GM12864 (cell line): ENCODE measurements around the gene RALGPS1.

Experiments used
- DNase-seq: peaks from one replicate; pipeline ENCODE4 v3.0.0-alpha.2; 2011; ENCODE audit warnings: low read depth
- H3K4me3 ChIP-seq: 2 replicates; pipeline ENCODE4 v1.5.1; 2011; ENCODE audit warnings: mild to moderate bottlenecking, low read depth, low read length, control low read depth
- TF ChIP-seq, protein P1 (sequence below): IDR thresholded peaks from 2 replicates; pipeline ENCODE4 v1.5.1; 2011; ENCODE audit warnings: low read depth, mild to moderate bottlenecking, moderate library complexity, low read length, control low read depth, inconsistent platforms; ENCODE audit errors: missing control alignments

The RALGPS1 gene

DNA sequence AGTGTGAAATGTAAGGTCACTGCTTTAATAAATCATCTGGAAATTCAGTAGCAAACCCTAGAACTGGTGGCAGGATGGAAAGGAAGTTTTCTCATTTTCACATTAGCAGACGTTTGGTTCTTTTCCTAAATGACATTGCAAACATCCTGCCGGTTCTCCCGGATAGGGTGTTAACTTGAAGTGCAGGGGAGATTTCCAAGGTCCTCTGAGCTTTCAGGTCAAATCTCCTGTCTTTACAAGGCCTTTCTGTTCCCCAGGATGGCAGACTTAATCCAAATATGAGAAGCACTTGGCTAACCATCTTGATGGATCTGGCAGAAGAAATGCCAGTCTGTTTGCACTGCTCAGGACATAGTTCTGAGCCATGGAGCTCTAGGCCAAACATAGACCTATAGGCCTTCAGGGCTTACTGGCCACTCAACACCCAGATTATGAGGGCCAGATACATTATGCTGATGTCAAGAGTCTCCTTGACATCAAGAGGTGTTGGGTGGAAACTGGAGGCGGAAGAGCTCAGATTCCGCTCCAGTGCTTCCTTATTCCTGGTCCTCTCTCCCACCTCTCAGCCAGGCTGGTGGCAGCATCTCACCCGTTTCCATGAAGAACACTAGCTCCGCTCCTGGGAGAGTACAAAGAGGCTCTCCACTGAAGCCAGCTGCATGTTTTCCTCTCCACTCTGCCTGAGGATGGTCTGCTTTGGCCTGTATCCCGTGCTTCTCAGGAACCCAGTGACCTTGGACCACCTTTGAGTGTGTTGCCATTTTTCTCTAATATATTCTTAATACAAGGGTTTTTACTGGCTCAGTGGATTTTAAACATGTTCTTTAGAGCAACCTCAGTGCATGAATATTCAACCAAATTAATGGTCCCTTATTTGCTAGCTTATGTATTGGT, 61.0 kb downstream of the RALGPS1 start:
- DNase-seq, result no peak
- H3K4me3 ChIP-seq, result no peak overlapping the region
- TF ChIP-seq, protein P1, sequence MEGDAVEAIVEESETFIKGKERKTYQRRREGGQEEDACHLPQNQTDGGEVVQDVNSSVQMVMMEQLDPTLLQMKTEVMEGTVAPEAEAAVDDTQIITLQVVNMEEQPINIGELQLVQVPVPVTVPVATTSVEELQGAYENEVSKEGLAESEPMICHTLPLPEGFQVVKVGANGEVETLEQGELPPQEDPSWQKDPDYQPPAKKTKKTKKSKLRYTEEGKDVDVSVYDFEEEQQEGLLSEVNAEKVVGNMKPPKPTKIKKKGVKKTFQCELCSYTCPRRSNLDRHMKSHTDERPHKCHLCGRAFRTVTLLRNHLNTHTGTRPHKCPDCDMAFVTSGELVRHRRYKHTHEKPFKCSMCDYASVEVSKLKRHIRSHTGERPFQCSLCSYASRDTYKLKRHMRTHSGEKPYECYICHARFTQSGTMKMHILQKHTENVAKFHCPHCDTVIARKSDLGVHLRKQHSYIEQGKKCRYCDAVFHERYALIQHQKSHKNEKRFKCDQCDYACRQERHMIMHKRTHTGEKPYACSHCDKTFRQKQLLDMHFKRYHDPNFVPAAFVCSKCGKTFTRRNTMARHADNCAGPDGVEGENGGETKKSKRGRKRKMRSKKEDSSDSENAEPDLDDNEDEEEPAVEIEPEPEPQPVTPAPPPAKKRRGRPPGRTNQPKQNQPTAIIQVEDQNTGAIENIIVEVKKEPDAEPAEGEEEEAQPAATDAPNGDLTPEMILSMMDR, result no peak

DNA sequence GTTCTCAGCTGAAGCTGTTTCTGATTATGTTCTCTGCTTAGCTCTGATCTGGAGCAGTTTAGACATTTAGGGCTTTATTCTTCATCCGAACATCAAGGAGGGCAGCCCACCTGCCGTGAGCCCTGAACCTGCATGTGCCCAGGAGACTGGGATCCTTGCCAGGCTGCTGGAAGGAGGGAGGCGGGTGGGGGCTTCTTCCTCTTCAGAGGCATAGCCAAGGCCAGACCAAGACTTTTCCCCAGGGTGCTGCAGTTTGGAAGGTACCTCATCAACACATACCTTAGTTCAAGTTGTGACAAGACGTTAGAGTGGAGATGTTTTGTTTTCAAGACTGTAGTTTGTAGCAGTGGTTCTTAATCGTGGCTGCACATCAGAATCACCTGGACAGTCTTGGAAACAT, 64.9 kb downstream of the RALGPS1 start:
- DNase-seq, result no peak
- TF ChIP-seq, protein P1, result no peak
- no peak overlapping the region for H3K4me3 ChIP-seq

DNA sequence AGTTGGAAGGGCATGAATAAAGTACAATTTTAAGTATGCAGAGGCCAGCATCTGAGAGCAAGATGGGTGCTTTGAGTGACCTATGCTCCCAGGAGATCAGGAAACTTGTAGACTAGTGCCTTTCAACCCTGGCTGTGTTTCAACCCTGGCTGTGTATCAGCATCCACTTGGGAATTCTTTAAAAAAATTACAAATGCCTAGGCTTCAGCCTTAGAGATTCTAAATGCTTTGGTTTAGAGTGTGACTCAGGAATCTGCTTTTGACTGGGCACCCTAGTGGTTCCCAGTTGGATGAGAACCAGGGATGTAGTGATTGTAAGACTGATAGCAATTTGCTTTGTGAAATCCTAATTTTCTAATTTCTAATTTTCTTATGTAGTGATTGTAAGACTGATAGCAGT, 65.6 kb downstream of the RALGPS1 start:
- DNase-seq, result no peak
- TF ChIP-seq, protein P1, result no peak

DNA sequence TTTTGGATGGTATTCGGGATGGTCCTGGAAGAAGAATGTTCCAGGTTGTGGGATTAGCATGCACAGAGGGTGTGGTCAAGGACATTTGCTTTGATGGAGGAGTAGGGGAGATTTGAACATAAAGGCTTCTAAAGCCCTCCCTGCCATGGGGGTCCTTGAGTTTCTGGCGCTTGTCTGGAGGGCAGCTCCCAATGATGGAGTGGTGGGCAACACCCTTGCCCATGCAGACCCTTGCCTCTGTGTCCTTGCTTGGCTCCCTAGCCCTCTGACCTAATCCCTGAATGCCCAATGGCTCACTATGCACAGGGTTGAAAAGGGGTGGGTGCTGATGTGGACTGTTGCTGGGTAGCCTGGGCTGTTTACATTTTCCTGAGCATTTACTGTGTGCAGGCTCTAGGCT, 66.6 kb downstream of the RALGPS1 start:
- no peak for DNase-seq
- TF ChIP-seq, protein P1, result no peak
- no peak overlapping the region for H3K4me3 ChIP-seq

More for the DNA sequence above, 65.6 kb downstream of the RALGPS1 start:
- no peak overlapping the region for H3K4me3 ChIP-seq

DNA sequence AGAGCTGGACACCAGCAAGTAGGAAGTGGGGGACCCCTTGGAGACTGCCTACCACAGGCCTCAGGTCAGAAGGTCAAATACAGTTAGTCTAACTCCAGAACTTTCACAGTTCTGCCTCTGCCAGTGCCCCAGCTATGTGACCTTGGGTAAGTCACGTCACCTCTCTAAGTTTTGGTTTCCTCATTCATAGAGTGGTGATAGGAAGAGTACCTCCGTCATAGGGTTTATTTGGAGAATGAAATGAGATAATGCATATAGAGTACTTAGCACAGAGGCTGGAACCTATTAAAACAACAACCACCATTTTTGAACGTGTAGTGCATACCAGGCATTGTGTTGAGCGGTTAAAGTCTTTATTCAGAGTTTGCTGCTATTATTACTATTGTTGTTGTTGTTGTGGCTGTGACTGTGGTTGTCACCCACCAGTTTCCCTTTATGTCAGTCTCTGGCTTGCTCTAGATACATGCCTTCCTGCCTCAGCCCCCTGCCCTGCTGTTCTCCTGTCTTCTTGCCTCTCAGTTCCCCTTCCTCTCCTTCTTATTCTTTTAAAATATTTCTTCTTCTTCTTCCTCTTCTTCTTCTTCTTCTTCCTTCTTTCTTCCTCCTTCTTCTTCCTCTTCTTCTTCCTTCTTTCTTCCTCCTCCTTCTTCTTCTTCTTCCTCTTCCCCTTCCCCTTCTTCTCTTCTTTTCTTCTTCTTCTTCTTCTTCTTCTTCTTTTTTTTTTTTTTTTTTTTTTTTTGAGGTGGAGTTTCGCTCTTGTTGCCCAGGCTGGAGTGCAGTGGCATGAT, 67.8 kb downstream of the RALGPS1 start:
- no peak for DNase-seq
- TF ChIP-seq, protein P1, result no peak
- no peak overlapping the region for H3K4me3 ChIP-seq

DNA sequence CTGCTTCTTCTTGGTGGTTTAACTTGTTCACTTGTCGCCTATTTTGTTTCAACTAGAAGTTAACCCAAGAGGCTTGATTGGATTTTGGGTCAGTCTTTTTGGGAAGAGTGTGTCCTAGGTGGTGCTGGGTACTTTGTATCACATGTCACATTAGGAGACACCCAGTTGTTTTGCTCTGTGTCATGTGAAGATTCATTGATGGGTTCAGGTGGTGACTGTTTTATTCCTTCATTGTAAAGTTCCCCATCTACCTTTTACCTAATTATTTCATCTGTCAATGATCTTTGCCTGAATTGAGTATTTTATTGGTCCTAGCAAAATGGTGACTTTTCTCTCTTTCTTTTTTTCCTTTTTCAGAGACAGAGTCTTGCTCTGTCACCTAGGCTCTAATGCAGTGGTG, 69.2 kb downstream of the RALGPS1 start:
- no peak overlapping the region for H3K4me3 ChIP-seq
- TF ChIP-seq, protein P1, result no peak
- no peak for DNase-seq
